Measurements from ENCODE around the gene CCR4. TPM values are rescaled to one million over a fixed set of nuclear protein-coding genes. Genes with fewer than 3 reads are reported as not detected.

CCR4 gene
- total and polyA plus RNA-seq, 2 of the 8 experiments (the other 6 are each of a cell fraction or from before 2014, with no cell fraction given) = 0.11 to 0.15 TPM

DNA sequence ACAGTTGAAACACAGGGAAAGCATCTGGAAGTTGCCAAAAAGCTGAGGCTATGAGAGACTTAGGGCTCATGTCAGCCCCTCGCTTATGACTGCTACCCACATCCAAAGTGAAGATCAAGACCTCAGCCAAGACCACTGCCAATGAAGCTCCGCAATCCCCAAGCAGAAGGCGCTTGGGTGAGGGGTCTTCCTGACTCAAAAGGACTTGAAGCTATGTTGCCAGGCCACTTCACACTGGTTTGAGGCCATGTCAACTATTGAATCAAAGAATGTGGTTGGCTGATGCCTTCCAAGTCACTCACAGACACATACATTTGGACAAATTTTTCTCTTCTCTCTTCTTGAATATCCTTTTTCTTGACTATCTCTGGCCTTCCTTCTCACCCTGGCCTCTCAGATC lies 928 bp upstream of the CCR4 start:
- no peak overlapping the region for H4K91ac ChIP-seq (replicated peaks; ENCODE audit: insufficient read length, low read length)
- no peak overlapping the region for H3K14ac ChIP-seq (ENCODE audit: insufficient read length)
- no peak overlapping the region for H2BK15ac ChIP-seq (ENCODE audit: low read length)
- H3K79me1 ChIP-seq (ENCODE audit: low read depth, low read length) = no peaks in the 10 kb centered on the region
- H3K9ac ChIP-seq (replicated peaks in 1 of 4; ENCODE audit: extremely low read depth in 1 of 4, low read depth in 3 of 4, low read length in 3 of 4) = no peak overlapping the region
- no peak overlapping the region for H2BK12ac ChIP-seq (ENCODE audit: low read depth, low read length)
- POLR2A ChIA-PET (ENCODE audit: partially characterized antibody) = no interaction called here
- H3K36me3 ChIP-seq (ENCODE audit: control insufficient read depth in 2 of 4, insufficient read depth in 4 of 4, low read length in 3 of 4) = no peaks in the 10 kb centered on the region
- no peaks in the 10 kb centered on the region for H3K23me2 ChIP-seq (ENCODE audit: low read depth, low read length)
- no peaks in the 10 kb centered on the region for H3K79me2 ChIP-seq (ENCODE audit: control insufficient read depth in 1 of 2, insufficient read depth in 2 of 2, low read length in 2 of 2)
- no peak overlapping the region for H2AFZ ChIP-seq (ENCODE audit: low read length)
- no peak overlapping the region for H2BK20ac ChIP-seq (ENCODE audit: low read length)
- H4K20me1 ChIP-seq (replicated peaks in 1 of 2; ENCODE audit: control insufficient read depth in 1 of 2, insufficient read depth in 2 of 2, low read length in 2 of 2) = no peaks in the 10 kb centered on the region
- no peaks in the 10 kb centered on the region for H3K27me3 ChIP-seq (replicated peaks in 1 of 4; ENCODE audit: control insufficient read depth in 3 of 4, extremely low read depth in 1 of 4, insufficient read depth in 3 of 4, low read length in 3 of 4)
- CTCF ChIA-PET (ENCODE audit: partially characterized antibody) = interaction anchor here (0.5 to 4.6 kb wide), 8 partner anchors 21 to 444 kb away, joined by 3 to 57 read pairs (median 5); no protein-coding TSS in a partner anchor
- H3K18ac ChIP-seq (ENCODE audit: extremely low read depth, low read length) = no peak overlapping the region
- H3K9me3 ChIP-seq (ENCODE audit: insufficient read depth in 2 of 2, low read depth in 1 of 2, low read length in 1 of 2) = no peaks in the 10 kb centered on the region
- H3K56ac ChIP-seq (replicated peaks; ENCODE audit: insufficient read length, low read depth, low read length) = no peak overlapping the region
- H3K4me2 ChIP-seq (ENCODE audit: insufficient read depth in 1 of 2, low read depth in 2 of 2, low read length in 2 of 2) = no peak overlapping the region
- DNase-seq (ENCODE audit: low read depth in 1 of 2, low spot score in 2 of 2) (peak in 1 of 2 experiments; percentile 17), FAIRE-seq (no peak)
- no peak overlapping the region for H4K8ac ChIP-seq (ENCODE audit: extremely low read depth, insufficient read depth, low read length)
- no peak overlapping the region for H2BK120ac ChIP-seq (replicated peaks; ENCODE audit: low read depth, low read length)
- H3K4me3 ChIP-seq (ENCODE audit: extremely low read depth in 1 of 4, insufficient read depth in 2 of 4, low read depth in 3 of 4, low read length in 4 of 4) = no peak overlapping the region
- WGBS, 2 experiments (ENCODE audit: extremely low coverage in 1 of 2, insufficient coverage in 1 of 2, insufficient read length in 1 of 2, insufficient replicate concordance in 2 of 2, low coverage in 1 of 2, low lambda C conversion rate in 2 of 2, missing lambda C conversion rate in 1 of 2) = 93% methylated on average over 3 of the region's 3 CpGs; no CpG with 5 or more reads in 1 of the 2 experiments
- H2BK5ac ChIP-seq (ENCODE audit: low read depth, low read length) = no peak overlapping the region
- H3K4me1 ChIP-seq (replicated peaks in 1 of 4; ENCODE audit: control insufficient read depth in 3 of 4, insufficient read depth in 4 of 4, low read length in 3 of 4) = peaks cover 0 to 4% (median 1%) of the 10 kb centered on the region in 4 experiments; a peak in 2 of 7 replicates
- no peak overlapping the region for H2AK5ac ChIP-seq (ENCODE audit: low read depth, low read length)
- H3K23ac ChIP-seq (ENCODE audit: insufficient read length) = no peak overlapping the region
- H4K5ac ChIP-seq (ENCODE audit: insufficient read length, low read depth, low read length) = no peak overlapping the region
- no peak overlapping the region for H3K27ac ChIP-seq (ENCODE audit: low read depth, low read length)
- H3K4ac ChIP-seq (replicated peaks; ENCODE audit: insufficient read length, low read depth, low read length) = no peak overlapping the region
- TF ChIP-seq FOSL1 (IDR thresholded peaks at IDR 0.05; ENCODE audit: insufficient read depth, low read depth, low read length) = no peak
- TF ChIP-seq SP1 (IDR thresholded peaks at IDR 0.05; ENCODE audit: low read depth, low read length) = no peak
- TF ChIP-seq, protein P1, sequence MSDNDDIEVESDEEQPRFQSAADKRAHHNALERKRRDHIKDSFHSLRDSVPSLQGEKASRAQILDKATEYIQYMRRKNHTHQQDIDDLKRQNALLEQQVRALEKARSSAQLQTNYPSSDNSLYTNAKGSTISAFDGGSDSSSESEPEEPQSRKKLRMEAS (IDR thresholded peaks at IDR 0.05) = no peak
- no peak for TF ChIP-seq RNF2 (IDR thresholded peaks at IDR 0.05; ENCODE audit: borderline replicate concordance, low read depth, low read length, missing control alignments, poor library complexity, severe bottlenecking)
- TF ChIP-seq KDM5A (IDR thresholded peaks at IDR 0.05; ENCODE audit: low read length) = no peak
- no peak for TF ChIP-seq EZH2 (IDR thresholded peaks at IDR 0.05; ENCODE audit: low read depth, low read length, severe bottlenecking)
- TF ChIP-seq, protein P2, sequence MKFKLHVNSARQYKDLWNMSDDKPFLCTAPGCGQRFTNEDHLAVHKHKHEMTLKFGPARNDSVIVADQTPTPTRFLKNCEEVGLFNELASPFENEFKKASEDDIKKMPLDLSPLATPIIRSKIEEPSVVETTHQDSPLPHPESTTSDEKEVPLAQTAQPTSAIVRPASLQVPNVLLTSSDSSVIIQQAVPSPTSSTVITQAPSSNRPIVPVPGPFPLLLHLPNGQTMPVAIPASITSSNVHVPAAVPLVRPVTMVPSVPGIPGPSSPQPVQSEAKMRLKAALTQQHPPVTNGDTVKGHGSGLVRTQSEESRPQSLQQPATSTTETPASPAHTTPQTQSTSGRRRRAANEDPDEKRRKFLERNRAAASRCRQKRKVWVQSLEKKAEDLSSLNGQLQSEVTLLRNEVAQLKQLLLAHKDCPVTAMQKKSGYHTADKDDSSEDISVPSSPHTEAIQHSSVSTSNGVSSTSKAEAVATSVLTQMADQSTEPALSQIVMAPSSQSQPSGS (IDR thresholded peaks at IDR 0.05; ENCODE audit: low read length) = no peak
- TF ChIP-seq ATF3 (IDR thresholded peaks at IDR 0.05; ENCODE audit: insufficient read depth, low read depth, low read length) = no peak
- TF ChIP-seq, protein P3, sequence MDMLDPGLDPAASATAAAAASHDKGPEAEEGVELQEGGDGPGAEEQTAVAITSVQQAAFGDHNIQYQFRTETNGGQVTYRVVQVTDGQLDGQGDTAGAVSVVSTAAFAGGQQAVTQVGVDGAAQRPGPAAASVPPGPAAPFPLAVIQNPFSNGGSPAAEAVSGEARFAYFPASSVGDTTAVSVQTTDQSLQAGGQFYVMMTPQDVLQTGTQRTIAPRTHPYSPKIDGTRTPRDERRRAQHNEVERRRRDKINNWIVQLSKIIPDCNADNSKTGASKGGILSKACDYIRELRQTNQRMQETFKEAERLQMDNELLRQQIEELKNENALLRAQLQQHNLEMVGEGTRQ (IDR thresholded peaks at IDR 0.05; ENCODE audit: low read length) = no peak

Measured in H1 (cell line).